HL-60 (cell line): Measurements from ENCODE around the gene DNAJC15.

Experiments
- DNase-seq, 2 experiments: peaks; one replicate each; pipeline ENCODE4 v3.0.0-alpha.2; 2010 to 2020; ENCODE audit warnings: low read depth in 1 of 2, low spot score in 1 of 2
- H3K27ac ChIP-seq: fragments of 250-450 bp; sonication (Bioruptor Pico); replicated peaks from 2 replicates; pipeline ENCODE4 v1.5.1; 2020; ENCODE audit warnings: mild to moderate bottlenecking, moderate library complexity
- H3K27me3 ChIP-seq: fragments of 250-450 bp; sonication (Bioruptor Pico); 2 replicates; pipeline ENCODE4 v1.5.1; 2021; ENCODE audit warnings: mild to moderate bottlenecking, moderate library complexity; ENCODE audit not compliant: insufficient read depth, poor library complexity, severe bottlenecking
- H3K4me3 ChIP-seq: replicated peaks from 2 replicates; pipeline ENCODE4 v1.5.1; 2011; ENCODE audit warnings: mild to moderate bottlenecking, control low read depth, low read length; ENCODE audit not compliant: insufficient read depth
- CTCF ChIP-seq: IDR thresholded peaks from one replicate; pipeline ENCODE4 v1.5.1; 2011; ENCODE audit warnings: low read length, control low read depth, inconsistent platforms; ENCODE audit not compliant: insufficient read depth
- GABPA ChIP-seq: IDR thresholded peaks from 2 replicates; pipeline ENCODE4 v1.6.1; 2012; ENCODE audit warnings: low read depth
- POLR2AphosphoS5 ChIP-seq: IDR thresholded peaks from 2 replicates; pipeline ENCODE4 v1.6.1; 2012; ENCODE audit warnings: low read depth
- REST ChIP-seq: IDR thresholded peaks from 2 replicates; pipeline ENCODE4 v1.6.1; 2012; ENCODE audit warnings: low read depth; ENCODE audit not compliant: insufficient replicate concordance
- SPI1 ChIP-seq: IDR thresholded peaks from 2 replicates; pipeline ENCODE4 v1.6.1; 2012; ENCODE audit warnings: low read depth, mild to moderate bottlenecking, borderline replicate concordance

Gene DNAJC15

GRCh38 chr13:43054803-43055802 is 31.7 kb downstream of the DNAJC15 start:
- no peak overlapping the region for H3K4me3 ChIP-seq
- DNase-seq, result no peak
- no peaks in the 10 kb centered on the region for H3K27me3 ChIP-seq
- TF ChIP-seq POLR2AphosphoS5 (no peak), GABPA (no peak), REST (no peak), CTCF (no peak), SPI1 (no peak)
- H3K27ac ChIP-seq, result no peak overlapping the region

- TF ChIP-seq CTCF, result no peak
- TF ChIP-seq GABPA, result no peak
- no peak for TF ChIP-seq POLR2AphosphoS5
- no peak for TF ChIP-seq SPI1
- no peak for TF ChIP-seq REST
- H3K27ac ChIP-seq, result no peak overlapping the region
- no peak overlapping the region for H3K4me3 ChIP-seq
- no peak for DNase-seq
- no peaks in the 10 kb centered on the region for H3K27me3 ChIP-seq
Observed at GRCh38 chr13:43057653-43058317, 34.4 kb downstream of the DNAJC15 start.

- H3K27me3 ChIP-seq, result no peaks in the 10 kb centered on the region
- H3K4me3 ChIP-seq, result no peak overlapping the region
- no peak for DNase-seq
- H3K27ac ChIP-seq, result no peak overlapping the region
- TF ChIP-seq SPI1, result 0 out of 2 replicates have a peak, but pooled peaks have one; percentile 11
- no peak for TF ChIP-seq REST
Observed at GRCh38 chr13:43058318-43058674, 34.9 kb downstream of the DNAJC15 start.
